GM12801 (cell line): ENCODE measurements around the gene NDUFAF8.

Experiments
- CTCF ChIP-seq: IDR thresholded peaks from one replicate; pipeline ENCODE4 v1.5.1; 2011; ENCODE audit warnings: control low read depth; ENCODE audit not compliant: insufficient read length; ENCODE audit errors: extremely low read depth

The NDUFAF8 gene

DNA sequence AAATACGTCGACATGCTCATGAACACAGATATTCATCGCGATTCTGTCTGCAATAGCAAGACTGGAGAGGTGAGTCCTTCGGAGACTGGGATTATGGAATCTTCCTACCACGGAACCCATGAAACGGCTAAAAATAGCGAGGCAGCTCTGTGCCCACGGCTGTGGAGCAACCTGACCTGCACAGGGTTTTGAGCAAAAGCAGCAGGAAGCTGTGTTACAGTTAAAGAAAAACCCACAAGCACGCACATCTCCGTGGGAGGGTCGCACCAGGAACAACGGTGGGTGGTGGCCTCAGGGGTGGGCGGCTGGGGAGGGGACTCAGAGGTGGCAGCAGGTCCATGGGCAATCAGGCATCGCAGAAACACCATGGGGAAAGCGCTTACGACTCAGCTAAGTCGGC, 31.2 kb downstream of the NDUFAF8 start:
- TF ChIP-seq CTCF = no peak

DNA sequence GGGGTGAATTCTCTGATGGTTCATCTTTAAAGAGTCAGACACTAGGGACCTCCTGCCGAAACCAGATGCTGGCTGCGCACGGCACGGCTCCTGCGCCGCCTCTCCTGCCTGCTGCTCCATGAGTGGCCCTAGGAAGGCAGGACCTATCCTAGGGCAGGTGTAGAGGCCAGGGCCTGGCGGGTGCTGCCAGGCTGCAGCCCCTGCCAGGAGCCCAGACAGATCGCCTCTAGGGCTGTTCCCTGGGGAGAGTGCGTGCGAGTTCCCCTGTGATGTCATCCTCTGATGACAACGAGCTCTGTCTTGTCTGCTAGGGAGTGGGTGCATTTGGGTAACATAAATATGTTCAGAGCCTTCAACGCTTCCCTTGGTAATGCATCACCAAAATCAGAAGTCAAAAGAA, 32.1 kb downstream of the NDUFAF8 start:
- no peak for TF ChIP-seq CTCF

DNA sequence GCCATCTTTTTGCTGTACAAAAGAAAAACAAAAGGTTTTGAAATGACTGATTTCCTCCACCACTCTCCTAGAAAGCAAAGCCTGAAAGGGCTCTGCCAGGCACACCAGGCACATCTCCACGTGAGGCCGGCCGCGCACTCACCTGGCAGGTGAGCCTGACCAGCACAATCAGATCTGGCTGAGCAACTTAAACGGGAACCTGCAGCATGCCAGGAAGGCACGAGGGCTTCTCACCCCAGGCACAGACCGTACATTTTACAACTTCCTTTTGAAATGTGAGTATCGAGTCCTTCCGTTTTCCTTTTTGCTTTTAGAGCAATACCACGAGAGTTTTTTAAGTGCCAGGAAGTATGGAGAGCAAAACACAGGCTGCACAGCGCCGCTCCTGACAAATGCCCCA, 33.5 kb downstream of the NDUFAF8 start:
- no peak for TF ChIP-seq CTCF

DNA sequence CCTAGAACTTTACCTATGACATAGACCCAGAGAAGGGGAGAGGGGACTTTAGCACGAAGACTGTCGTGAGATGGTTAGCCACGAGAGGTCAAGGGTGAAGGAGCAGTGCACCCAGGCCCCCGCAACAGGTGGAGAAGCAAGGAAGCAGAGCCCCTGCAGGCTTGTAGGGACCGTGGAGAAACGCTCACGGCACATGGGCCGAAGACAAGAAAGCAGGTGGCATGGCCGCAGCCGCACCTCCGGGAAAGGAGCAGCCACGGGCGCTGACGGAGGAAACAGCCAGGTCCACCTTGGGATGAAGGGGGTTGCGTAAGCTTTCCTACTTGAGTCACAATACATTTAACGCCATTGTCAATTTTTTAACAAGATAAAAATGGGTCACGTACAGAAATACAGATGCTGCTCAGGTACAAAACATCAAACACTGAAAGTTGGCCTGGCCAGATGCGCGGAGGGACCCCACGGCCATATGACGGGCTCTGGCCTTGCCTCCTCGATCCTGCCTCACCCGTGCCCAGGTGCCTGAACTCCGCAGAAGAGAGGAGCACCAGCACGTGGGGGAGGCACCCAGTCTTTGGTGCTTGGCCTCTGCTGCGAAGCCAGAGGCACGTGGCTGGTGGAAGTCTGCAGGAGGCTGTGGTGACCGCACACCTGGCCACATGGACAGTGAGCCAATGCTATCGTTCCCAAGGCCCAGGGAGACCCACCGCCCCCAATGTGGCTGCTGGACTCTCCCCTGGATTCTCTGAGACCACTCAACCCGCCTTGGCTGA, 34.8 kb downstream of the NDUFAF8 start:
- TF ChIP-seq CTCF = no peak

DNA sequence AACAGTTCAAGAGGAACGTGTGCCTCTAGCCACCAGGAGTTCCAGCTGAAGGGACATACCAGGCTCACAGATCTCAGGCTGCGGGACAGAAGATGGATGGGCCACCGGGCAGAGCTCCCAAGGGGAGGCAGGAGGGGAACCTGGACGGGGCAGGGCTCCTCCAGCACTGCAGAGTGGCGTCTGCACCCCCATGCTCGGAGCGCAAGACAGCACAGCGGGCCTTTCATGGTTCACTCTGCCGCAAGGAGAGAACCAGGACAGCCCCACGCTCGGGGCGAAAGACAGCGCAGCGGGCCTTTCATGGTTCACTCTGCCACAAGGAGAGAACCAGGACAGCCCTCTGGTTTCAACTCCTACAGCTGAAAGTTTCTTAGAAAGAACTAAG, 35.3 kb downstream of the NDUFAF8 start:
- no peak for TF ChIP-seq CTCF

DNA sequence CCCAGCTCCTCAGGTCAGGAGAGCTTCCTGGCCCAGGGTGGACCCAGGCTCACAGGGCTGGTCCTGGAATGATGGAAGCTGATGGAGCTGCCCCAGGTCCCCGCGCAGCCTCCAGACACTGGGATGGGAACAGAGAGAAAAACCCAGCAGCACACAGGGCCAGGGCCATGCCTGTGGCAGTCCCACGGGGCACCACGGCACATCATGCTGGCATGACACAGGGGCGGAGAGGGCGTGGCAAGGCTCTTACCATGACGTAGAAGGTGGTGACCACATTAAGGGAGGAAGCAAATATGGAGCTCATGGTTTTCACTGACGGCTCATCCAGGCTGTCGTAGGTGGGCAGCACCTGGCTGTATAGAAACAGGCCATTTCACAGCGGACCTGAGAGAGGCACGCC, 37.7 kb downstream of the NDUFAF8 start:
- no peak for TF ChIP-seq CTCF

DNA sequence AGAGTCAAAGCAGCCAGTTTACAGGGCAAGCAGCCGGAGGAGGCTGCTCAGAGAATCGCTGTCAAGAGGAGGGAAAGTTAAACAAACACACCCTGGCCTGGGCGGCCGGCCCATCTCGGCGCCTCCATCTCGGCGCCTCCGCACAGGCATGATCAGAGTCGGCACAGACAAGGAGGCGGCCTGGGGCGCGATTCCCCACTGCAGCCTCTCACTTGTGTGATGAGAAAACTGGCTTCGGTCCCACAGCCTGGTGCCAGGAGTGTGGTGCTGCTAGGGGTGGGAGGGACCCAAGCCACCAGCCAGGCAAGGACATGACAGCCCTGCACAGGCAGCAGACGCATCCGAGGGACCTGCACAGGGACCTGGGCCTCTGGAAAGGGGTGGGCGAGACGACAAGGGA, 38.3 kb downstream of the NDUFAF8 start:
- no peak for TF ChIP-seq CTCF
